ENCODE measurements around the gene GRAMD2B.

DNA sequence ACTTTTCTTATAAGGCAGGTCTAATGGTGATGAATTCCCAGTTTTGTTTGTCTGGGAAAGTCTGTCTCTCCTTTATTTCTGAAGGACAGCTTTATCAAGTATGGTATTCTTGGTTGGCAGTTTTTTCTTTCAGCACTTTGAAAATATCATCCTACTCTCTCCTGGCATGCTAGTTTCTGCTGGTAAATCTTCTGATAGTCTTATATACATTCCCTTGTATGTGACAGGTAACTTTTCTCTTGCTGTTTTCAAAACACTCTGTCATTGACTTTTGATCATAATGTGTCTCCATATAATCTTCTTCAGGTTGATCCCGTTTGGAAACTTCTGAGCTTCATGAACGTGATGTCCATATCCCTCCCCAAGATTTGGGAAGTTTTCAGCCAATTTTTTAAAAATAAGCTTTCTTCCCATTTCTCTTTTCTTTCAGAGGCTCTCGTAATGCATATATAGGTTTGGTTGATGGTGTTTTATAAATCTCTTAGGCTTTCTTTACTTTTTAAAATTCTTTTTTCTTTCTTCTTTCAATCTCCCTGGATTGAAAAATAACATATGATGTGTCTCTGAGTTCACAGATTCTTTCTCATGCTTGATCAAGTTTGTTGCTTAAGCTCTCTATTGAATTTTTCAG lies 22.5 kb upstream of the GRAMD2B start:
- TF ChIP-seq, protein P1, sequence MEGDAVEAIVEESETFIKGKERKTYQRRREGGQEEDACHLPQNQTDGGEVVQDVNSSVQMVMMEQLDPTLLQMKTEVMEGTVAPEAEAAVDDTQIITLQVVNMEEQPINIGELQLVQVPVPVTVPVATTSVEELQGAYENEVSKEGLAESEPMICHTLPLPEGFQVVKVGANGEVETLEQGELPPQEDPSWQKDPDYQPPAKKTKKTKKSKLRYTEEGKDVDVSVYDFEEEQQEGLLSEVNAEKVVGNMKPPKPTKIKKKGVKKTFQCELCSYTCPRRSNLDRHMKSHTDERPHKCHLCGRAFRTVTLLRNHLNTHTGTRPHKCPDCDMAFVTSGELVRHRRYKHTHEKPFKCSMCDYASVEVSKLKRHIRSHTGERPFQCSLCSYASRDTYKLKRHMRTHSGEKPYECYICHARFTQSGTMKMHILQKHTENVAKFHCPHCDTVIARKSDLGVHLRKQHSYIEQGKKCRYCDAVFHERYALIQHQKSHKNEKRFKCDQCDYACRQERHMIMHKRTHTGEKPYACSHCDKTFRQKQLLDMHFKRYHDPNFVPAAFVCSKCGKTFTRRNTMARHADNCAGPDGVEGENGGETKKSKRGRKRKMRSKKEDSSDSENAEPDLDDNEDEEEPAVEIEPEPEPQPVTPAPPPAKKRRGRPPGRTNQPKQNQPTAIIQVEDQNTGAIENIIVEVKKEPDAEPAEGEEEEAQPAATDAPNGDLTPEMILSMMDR (conservative IDR thresholded peaks at IDR 0.05; ENCODE audit: low read depth, low read length), result no peak
- TF ChIP-seq EZH2 (IDR thresholded peaks at IDR 0.05; ENCODE audit: low read length, unreplicated experiment) (no peak), EZH2phosphoT487 (IDR thresholded peaks at IDR 0.05; ENCODE audit: borderline replicate concordance, low read length) (no peak)
